ELR (cell line): ENCODE results near the gene OR51F2.
"Not testable (repeated sequence)": the region's sequence is repeated elsewhere in the genome, so short reads cannot be mapped to it uniquely, and the experiment has no call there.

Source experiments
- DNase-seq: peaks from one replicate; pipeline ENCODE4 v3.0.0-alpha.2; 2015; ENCODE audit warnings: low read depth

The OR51F2 gene, protein sequence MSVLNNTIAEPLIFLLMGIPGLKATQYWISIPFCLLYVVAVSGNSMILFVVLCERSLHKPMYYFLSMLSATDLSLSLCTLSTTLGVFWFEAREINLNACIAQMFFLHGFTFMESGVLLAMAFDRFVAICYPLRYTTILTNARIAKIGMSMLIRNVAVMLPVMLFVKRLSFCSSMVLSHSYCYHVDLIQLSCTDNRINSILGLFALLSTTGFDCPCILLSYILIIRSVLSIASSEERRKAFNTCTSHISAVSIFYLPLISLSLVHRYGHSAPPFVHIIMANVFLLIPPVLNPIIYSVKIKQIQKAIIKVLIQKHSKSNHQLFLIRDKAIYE

DNA sequence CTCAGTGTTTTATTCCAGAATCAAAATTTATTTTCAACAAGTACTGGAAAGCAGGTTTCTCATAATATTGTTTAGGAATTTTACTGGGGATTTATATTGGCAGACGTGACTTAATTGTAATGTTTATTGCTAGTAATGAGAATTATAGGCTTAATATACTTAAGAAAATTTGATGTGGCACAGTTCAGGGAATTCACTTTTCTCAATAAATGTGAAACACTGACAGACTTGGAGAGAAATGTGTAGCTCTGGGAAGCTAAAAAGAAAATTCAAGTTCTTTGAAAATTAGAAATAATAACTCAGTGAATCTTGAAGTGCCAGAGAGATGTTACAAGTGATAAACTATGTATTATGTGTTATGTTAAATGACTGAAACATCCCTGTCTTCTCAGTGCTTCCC is at the start of gene OR51F2:
TSS of gene OR51F2 (plus strand) at position 301 of the 400 bp plus-strand sequence. CDS start 101 bp downstream, outside the sequence.
- no peak for DNase-seq

GRCh38 chr11:4782454-4782853 is 38.7 kb upstream of the OR51F2 start:
- DNase-seq: no peak

DNA sequence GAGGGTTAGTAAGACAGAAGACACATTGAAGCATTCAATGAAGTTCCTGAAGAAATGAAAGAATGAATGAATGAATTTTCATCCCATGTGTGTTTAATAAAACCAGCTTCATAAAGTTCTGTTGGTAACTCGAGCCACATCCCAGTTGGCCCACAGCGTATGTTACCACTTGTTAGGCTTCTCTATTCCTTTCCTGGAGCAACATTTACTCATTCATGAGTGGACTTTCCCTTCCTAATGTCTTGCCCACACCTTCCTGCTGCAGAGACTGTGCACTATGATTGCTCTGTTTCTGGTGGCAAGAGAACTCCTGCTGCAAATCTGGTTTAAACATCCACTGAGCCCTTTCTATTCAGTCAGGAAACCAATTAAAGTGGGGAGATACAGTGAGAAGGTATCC is 23.9 kb upstream of the OR51F2 start:
- DNase-seq: no peak

DNA sequence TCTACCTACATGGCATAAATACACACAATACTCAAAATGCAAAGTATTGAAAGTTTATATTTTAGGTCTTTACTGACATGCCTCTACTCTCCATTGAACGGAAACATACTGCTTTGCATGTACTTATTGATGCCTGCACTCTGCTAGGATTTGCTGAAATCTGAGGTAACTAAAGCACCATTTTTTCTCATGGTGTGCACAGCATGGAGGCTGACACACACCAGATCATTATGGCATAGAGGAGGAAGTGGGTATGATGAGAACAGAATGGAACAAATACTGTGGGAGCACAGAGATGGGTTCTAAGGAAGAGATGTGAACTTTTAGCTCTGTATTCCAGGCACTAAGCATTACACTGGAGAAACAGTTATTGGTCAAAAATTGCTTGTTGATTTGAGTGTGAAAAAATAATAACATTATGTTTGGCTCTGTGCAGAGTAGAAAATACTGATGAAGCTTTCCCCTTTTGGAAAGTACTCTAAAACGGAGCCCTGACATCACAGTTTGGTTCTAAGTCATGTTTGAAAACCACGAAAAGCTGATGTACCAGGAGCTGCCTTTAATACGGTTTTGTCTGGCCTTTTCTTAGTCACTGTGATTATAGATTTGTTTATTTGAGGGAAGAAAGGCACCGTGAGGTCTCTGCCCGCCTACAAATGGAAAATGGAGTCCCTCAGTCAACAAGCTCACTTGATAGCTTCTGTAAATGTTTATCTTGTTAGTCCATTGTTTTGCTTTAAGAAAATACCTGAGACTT is 22.5 kb upstream of the OR51F2 start:
- no peak for DNase-seq

DNA sequence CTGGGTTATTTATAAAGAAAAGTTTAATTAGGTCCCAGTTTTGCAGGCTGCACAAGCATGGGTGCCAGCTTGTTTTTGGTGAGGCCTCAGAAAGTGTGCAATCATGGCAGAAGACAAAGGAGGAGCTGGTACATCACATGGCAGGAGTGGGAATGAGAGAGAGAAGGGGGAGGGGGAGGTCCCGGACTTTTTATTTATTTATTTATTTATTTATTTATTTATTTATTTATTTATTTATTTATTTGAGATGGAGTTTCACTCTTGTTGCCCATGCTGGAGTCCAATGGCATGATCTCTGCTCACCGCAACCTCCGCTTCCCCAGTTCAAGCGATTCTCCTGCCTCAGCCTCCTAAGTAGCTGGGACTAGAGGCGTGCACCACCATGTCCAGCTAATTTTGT is 19.8 kb upstream of the OR51F2 start:
- not testable (repeated sequence) for DNase-seq

- DNase-seq: no peak
Measured at GRCh38 chr11:4804280-4804679, 16.8 kb upstream of the OR51F2 start, which contains the start of gene OR52R1. Gene OR52R1, minus strand, starts transcription at chr11:4804380. Its CDS starts 0 bp downstream, at chr11:4804380.

- DNase-seq: no peak
Measured at GRCh38 chr11:4808476-4808875, 12.6 kb upstream of the OR51F2 start.

DNA sequence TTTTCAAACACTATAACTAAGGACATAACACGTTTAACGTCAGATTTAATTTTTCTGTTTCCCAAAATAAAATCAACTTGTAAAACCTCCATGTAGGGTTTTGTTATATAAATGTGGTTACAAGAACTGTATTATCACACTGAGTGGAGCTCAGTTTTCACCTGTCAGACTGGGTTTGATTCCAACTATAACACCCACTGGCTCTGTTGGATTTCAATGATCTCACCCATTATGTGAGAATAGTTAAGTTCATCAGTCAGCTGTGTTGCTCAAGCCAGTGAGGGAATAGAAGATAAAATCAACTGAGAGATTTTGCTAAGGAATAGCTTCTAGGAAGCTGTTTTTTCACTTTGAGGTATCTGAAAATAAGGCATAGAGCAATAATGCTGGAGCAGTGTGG is 11.9 kb upstream of the OR51F2 start:
- no peak for DNase-seq

GRCh38 chr11:4825132-4825531 is 4.0 kb downstream of the OR51F2 start:
- no peak for DNase-seq

DNA sequence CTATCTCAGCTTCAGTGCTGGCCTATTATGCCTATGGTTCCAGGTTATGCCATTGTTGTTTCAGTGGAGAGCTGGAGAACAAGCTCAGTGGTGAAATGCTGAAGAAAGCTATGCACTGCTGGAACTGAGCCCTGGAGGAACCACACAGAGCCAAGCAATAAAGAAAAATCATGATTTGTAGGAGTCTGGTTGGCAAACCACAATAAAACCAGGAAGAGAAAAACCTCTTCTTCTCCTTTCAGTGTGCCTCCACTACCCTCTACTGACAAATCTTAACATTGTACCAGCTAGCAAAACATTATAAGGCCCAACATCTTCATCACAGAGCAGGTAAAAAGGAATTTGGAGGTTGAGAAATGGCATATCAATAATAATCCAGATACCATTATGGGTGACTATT is 5.3 kb downstream of the OR51F2 start:
- DNase-seq: peak; percentile 2

DNA sequence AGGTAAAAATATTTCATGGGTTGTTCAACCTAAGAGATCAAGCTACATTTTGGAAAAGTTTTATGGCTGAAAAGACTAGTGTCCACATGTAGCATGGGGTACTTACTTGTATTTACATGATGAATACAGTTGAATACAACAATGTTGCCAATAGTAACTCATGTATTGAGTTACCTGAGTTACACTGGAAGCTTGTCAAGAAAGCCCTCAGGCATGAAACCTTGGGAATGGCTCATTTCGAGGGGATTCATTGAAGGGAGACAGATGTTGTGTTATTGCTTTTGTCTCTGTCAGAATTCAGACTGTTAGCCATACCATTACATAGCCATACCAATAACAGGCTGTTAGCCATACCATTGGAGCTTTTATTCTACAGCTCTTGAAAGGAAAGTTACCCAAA is 9.2 kb downstream of the OR51F2 start:
- no peak for DNase-seq

GRCh38 chr11:4830909-4831308 is 9.8 kb downstream of the OR51F2 start:
- DNase-seq: no peak

DNA sequence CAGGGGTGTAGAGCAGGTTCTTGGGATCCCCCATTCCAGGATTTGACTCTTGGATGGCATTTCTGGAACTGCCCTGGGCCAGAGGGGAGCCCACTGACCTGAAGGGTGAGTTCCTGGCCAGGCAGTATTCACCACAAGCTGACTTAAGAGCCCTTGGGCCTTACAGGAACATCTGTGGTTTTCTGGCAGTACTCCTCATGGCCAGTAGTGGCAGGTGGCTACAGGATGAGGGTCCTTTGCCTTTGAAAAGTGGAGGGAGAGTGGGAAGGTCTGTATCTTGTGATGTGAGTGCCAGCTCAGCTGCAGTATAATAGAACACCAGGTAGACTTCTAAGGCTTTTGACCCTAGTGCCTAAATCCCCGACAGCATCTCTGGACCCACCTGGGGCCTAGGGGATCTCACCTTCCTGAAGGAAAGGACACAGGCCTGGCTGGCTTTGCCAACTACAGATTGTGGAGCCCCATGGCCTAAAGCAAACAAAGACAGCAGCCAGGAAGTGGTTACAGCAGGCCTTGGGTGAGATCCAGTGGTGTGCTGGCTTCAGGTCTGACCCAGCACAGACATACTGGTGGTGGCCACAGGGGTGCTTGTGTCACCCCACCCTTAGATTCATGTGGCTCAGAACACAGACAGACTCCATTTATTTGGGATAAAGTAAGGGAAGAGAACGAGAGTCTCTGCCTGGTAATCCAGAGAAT is 18.9 kb downstream of the OR51F2 start:
- no peak for DNase-seq

DNA sequence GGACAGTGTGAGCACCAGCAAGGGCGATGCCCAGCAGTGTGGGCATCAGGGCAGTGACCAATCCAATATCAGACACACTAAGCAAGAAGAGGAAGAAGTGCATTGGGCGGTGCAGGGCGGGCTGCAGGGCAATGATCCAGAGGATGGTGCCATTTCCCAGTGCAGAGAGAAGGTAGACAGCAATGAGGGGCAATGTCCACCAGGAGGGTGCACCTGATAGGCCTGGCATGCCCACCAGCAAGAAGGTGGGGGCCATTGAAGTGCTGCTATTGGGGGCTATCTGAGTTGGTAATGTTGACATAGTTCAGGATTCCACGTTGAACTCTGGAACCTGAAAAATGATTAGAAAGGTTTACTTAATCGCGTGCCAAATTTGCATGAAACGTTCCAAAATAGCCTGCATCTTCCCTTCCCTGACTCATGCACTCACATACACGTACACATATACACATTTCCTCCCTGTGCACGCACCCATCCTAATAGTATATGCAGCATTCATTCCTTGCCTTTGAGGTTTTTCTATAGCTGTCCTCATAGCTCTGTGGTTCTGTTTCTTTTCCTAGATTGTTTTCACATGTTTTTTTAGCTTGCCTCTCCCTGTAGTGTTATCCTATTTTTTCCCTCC is 27.9 kb downstream of the OR51F2 start, which contains the start of gene OR51S1:
TSS of gene OR51S1 (minus strand) at position 301 of the 625 bp plus-strand sequence. CDS start at position 301, 0 bp downstream.
- no peak for DNase-seq

GRCh38 chr11:4851033-4851432 is 29.9 kb downstream of the OR51F2 start:
- no peak for DNase-seq

GRCh38 chr11:4854286-4854685 is 33.2 kb downstream of the OR51F2 start:
- not testable (repeated sequence) for DNase-seq

DNA sequence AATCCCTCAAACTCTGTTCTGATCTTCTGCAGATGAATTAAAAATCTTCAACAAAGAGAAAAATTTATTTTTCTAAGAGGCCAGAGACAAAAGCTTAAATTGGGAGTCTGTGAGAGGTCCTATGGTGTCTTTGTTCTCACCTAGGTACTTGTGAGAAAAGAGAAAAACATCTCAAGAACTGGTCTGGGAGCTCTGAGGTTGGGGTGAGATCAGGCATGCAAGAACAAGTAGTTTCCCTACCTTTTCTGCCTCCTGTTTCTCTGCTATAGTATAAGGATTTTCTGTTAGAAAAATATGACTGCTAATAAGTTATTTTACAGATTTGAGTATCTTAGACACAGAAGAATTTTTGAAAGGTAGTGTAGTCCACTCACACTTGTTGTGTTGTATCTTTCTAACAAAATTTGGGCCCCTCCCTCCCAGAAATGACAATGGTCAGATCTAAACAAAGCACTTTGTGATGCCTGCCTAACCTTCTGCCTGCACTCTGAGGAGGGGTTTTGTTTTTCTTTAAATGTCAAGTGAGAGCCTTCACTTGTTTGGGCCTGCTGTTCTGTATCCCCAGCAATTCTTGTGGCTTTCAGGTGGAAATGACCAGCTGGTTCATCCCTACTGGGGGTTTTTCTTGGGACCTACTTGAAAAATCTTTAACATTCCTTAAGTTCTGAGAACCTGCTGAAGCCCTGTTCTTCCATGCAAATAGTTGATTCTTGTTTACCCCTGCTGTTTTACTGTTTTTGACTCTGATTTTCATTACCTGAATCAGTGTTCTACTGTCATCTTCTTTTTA is 41.5 kb downstream of the OR51F2 start:
- no peak for DNase-seq

DNA sequence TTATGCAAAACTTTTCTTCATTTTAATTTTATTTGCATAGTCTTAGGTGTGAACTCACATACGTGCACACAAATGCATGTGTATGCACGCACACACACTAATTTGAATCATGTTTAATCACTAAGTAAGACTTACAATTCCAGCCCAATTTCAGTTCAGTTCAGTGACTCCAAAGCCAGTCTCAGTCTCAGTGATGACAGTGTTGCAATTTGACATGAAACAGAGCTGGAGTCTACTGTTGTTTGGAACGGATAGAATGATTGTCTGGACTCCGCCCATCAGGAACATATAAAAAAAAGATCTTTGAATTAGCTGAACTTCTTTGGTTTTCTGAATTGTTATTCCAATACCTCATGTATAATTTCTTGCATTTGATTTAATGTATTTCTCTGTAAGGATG is 42.8 kb downstream of the OR51F2 start:
- DNase-seq: no peak

DNA sequence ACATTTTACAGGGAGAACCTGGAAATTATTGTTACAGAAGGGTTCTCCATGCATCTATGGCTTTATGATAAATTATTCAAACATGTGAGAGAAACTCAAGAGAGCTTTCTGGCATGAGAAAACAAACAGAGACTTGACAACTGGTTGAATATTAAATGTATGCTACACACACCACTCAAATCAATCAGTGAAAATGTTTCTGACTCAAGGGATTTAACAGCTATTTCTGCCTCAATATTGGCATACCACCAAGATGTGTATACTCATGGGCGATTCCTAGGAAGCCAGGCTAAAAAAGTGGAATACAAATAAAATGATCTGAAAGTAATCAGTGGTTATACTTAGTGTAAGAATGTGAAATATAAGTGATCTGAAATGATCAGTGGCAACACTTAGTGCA is 44.7 kb downstream of the OR51F2 start:
- DNase-seq: no peak
